ENCODE data around the gene ADCK1. TPM values are rescaled to one million over a fixed set of nuclear protein-coding genes. Genes with fewer than 3 reads are reported as not detected.

ADCK1 gene
- total RNA-seq, 4 donors from 2014 or later, result 10.7 to 33.0 (median 18.9) TPM

GRCh38 chr14:77892381-77892871 lies 92.5 kb downstream of the ADCK1 start:
- TF ChIP-seq CTCF (IDR thresholded peaks at IDR 0.05), result no peak
- no peak for TF ChIP-seq POLR2A (IDR thresholded peaks at IDR 0.05)
- H3K36me3 ChIP-seq, result peaks cover 0 to 16% (median 0%) of the 10 kb centered on the region in 3 donors
- no peaks in the 10 kb centered on the region for H3K27me3 ChIP-seq
- DNase-seq, result no peak
- H3K4me1 ChIP-seq, result no peaks in the 10 kb centered on the region
- H3K9me3 ChIP-seq, result no peaks in the 10 kb centered on the region
- no peak overlapping the region for H3K4me3 ChIP-seq
- no peak overlapping the region for H3K27ac ChIP-seq

GRCh38 chr14:77892890-77893484 lies 93.1 kb downstream of the ADCK1 start:
- DNase-seq, result no peak
- H3K36me3 ChIP-seq, result peaks cover 0 to 11% (median 0%) of the 10 kb centered on the region in 3 donors
- no peaks in the 10 kb centered on the region for H3K4me1 ChIP-seq
- H3K27me3 ChIP-seq, result no peaks in the 10 kb centered on the region
- no peak overlapping the region for H3K27ac ChIP-seq
- H3K4me3 ChIP-seq, result no peak overlapping the region
- no peak for TF ChIP-seq POLR2A (IDR thresholded peaks at IDR 0.05)
- no peak for TF ChIP-seq CTCF (IDR thresholded peaks at IDR 0.05)
- H3K9me3 ChIP-seq, result no peaks in the 10 kb centered on the region

DNA sequence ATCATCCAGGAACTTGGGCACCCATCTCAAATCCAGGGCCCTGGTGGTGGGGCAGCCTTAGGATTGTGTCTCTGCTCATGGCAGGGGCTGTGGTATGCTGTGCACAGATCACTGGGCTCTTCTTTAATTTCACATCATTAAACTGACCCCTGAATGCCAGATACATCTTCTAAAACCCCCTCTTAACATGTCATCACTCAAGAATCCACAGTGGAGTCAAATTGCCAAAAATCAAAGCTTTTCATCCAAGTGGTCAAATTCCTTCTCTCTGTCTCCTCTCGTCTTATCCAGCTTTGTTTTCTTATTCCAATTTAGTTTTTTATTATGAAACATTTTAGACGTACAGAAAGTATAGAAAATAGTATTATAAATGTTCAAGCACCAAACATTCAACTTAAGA lies 97.5 kb downstream of the ADCK1 start:
- no peak overlapping the region for H3K27ac ChIP-seq
- H3K4me1 ChIP-seq, result no peaks in the 10 kb centered on the region
- DNase-seq, result no peak
- no peak overlapping the region for H3K4me3 ChIP-seq
- H3K36me3 ChIP-seq, result peaks cover 0 to 4% (median 0%) of the 10 kb centered on the region in 3 donors
- TF ChIP-seq POLR2A (IDR thresholded peaks at IDR 0.05), result no peak
- TF ChIP-seq CTCF (IDR thresholded peaks at IDR 0.05), result no peak
- no peaks in the 10 kb centered on the region for H3K27me3 ChIP-seq
- H3K9me3 ChIP-seq, result no peaks in the 10 kb centered on the region

- no peaks in the 10 kb centered on the region for H3K4me1 ChIP-seq
- no peaks in the 10 kb centered on the region for H3K27me3 ChIP-seq
- TF ChIP-seq CTCF (IDR thresholded peaks at IDR 0.05), result no peak
- no peak overlapping the region for H3K27ac ChIP-seq
- no peaks in the 10 kb centered on the region for H3K9me3 ChIP-seq
- no peak for DNase-seq
- peaks cover 0 to 4% (median 0%) of the 10 kb centered on the region in 3 donors for H3K36me3 ChIP-seq
- no peak overlapping the region for H3K4me3 ChIP-seq
These were observed 102.9 kb downstream of the ADCK1 start for GRCh38 chr14:77902811-77903210.

DNA sequence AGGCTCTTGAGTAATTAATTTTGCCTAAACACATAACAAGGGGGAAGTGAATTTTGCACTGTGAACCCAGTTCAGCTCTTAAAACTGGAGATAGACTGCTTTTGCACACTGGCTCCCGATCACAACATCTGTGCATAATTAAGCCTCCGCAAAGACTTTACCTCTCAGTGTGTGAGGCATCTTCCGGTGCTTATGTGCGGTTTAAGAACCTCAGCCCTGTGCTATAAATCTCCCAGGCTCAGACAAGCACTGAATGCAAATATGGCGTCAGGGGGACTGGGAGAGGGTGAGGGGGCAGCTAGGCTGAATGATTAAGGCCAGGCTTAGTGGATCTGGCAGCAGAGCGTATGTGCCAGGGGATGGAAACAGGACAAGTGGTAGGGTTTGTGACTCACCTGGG lies 103.3 kb downstream of the ADCK1 start:
- no peak for DNase-seq
- Histone ChIP-seq H3K27me3 (no peaks in the 10 kb centered on the region), H3K4me3 (no peak overlapping the region), H3K9me3 (no peaks in the 10 kb centered on the region), H3K27ac (no peak overlapping the region), H3K4me1 (no peaks in the 10 kb centered on the region), H3K36me3 (peaks cover 0 to 4% (median 0%) of the 10 kb centered on the region in 3 donors)
- TF ChIP-seq POLR2A (IDR thresholded peaks at IDR 0.05) (no peak), CTCF (IDR thresholded peaks at IDR 0.05) (no peak)

All from Peyer's patch (tissue), 4 donors.